HG02763 (cell line): ENCODE data around the gene AMIGO2.

Source experiments
- ATAC-seq: cut with Tn5 transposase; IDR thresholded peaks from one replicate; pipeline ENCODE4 v1.9.1; 2021; ENCODE audit warnings: mild to moderate bottlenecking, moderate library complexity; ENCODE audit not compliant: unreplicated experiment

AMIGO2 gene

DNA sequence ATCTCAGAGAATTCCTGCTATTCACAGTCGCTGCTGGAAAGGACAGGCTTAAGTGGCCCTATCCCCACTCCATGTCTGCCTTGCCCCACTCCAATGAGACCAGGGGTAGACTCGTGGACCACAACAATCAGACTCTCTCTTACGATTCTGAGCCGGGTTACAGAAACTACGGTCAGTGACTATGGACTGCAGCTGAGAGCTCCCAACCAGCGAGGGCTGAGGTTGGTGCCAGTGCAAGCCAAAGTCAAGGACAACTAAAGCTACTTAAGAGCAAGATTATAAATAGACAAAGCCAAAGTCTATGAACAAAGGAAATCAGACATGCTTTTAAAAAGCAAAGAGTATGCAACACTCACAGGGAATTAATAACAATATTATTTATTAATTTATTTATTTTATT is 18.3 kb upstream of the AMIGO2 start:
- no peak for ATAC-seq

- no peak for ATAC-seq
These were observed 17.6 kb upstream of the AMIGO2 start for GRCh38 chr12:47097276-47097896.

DNA sequence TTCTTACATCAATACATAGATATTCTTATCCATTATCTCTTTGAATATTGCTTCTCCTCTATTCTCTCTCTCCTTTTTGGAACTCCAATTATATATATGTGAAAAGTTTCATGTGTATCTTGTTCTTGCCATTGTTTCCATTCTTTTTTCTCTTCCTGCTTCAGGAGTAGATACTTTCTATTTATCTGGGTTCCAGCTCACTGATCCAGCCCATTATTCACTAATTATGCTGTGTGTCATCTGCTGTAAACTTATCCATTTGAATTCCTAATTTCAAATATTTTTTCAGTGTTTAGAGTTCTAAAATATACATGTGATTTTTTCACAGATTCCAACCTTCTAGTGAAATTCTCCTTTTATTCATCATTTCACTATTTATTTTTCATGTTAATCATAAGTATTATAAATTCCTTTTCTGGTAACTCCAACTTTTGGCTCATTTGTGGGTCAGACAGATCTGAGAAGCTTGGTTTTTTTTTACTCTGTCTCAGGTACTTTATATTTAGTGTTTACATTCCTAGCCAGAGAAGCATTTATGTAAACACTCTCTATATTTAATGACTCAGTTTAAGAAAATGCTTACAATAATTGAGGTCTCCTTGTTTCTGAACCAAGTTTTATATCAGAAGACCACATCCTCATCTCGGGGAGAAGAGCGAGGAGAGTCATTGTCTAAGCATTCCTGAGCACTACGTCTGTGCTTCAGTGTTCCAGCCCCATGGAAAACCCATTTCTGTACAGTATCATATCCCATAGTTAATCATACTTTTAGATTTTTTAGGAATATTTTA is 15.9 kb upstream of the AMIGO2 start:
- no peak for ATAC-seq

- ATAC-seq, result no peak
These were observed 15.0 kb upstream of the AMIGO2 start for GRCh38 chr12:47094804-47095203.

DNA sequence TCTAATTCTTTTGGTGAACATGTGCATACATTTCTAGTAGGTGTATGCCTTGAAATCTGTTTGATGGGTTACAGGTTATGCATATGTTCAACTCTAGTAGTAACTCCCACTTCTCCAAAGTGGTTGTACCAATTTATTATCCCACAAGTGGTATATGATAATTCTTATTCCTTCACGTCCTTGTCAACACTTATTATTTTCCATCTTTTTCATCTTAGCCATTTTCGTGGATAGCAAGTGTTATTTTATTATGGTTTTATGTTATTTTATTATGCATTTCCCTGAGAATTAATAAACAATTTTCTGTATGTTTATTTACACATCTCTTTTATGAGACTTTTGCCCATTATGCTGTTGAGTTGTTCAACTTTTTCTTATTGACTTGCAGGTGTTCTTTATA is 11.2 kb upstream of the AMIGO2 start:
- ATAC-seq, result no peak

DNA sequence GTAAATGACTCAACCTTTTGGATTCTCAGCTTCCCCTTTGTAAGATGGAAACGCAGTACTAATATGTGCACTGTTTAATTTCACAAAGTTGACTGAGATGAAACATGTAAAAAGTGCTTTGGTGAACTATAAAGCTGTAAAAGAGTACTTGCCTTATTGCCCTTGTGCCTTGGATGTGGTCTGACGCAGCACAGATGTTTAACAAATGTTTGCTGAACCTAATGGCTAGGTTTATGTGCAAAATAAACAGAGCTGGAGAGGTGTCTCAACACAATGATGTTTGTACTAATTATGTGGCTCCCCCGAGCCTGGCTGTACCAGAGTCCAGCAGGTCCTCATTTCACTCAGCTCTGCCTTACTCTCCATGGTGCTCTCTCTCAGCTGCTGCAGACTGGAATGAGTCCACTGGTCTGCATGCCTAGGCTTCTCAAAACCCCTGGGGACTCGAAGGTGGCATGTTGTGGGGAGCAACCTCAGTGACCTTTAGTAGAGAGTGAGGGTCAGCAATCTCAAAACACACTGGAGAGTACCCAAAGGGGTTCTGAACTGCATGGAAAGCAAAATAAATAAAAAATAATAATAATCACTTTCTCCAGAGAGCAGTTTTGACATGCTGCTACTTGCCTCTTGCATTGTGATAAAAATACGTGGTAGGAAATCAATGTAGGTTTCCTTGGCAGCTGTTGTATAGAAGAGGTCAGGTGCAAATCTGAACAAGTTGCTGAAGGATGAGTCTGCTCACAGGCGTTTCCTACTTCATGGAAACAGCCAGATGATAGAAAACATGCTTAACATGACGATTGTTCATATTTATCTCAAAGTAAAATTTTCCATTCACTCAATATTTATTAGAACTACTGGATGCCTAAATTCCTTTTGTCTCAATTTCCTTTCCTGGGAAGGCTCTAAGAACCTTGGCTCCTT is 8.5 kb upstream of the AMIGO2 start:
- no peak for ATAC-seq

GRCh38 chr12:47087088-47087688 is 7.4 kb upstream of the AMIGO2 start:
- ATAC-seq, result no peak

DNA sequence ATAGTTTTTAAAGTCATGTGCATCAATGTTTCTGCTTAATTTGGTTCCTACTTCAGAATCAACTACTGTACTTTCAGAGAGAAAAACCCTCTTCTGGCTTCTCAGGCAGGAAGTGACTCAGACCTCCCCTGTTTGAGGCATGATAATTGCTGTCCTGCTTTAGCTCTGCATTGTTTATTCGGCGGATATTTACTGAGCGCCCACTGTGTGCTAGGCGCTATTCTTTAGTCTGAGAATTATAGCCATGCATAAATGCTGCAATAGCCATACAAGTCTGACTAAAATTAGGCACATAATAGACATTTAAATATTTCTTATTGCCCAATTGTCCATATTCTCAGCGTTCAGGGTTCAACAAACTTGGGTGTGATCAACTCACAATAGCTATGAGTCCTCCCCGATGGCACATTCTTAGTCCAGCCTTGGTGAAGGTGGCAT is 6.1 kb upstream of the AMIGO2 start:
- ATAC-seq, result no peak

DNA sequence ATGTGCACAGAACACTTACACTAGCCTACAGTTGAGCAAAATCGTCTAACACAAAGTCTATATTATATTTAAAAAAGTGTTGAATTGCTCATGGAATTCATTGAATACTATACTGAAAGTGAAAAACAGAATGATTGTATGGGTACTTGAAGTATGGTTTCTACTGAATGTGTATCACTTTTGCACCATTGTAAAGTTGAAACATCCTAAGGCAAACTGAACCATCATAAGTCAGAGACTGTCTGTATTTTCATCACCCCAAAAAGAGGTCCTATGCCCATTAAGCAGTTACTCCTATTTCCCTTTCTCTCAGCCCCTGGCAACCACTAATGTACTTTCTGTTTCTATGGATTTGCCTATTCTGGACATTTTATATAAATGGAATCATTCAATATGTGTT is 4.4 kb upstream of the AMIGO2 start:
- no peak for ATAC-seq

GRCh38 chr12:47082796-47083621 is 3.2 kb upstream of the AMIGO2 start:
- ATAC-seq, result no peak

DNA sequence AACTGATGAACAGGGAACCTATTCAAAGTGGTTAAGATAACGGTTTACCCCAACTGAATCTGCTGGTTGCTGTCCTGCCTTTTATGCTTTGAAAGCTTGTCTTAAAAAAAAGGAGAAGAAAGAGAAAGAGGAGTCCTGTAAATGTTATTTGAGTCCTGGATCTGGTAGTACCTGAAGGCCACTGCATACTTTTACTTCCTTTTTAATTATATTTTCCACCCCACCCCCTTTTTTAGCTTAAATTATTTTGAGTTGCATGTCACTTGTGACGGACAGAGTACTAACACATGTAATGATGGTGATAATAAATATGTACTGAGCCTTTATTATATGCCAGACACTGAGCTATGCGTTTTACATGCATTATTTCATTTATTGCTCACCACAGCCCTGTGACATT is 2.5 kb upstream of the AMIGO2 start:
- no peak for ATAC-seq

- ATAC-seq, result no peak
These were observed 1.2 kb upstream of the AMIGO2 start for GRCh38 chr12:47080725-47081502.

GRCh38 chr12:47079981-47080724 is 394 bp upstream of the AMIGO2 start:
- peak; percentile 18 for ATAC-seq

GRCh38 chr12:47078733-47079467 is 859 bp downstream of the AMIGO2 start:
- no peak for ATAC-seq

DNA sequence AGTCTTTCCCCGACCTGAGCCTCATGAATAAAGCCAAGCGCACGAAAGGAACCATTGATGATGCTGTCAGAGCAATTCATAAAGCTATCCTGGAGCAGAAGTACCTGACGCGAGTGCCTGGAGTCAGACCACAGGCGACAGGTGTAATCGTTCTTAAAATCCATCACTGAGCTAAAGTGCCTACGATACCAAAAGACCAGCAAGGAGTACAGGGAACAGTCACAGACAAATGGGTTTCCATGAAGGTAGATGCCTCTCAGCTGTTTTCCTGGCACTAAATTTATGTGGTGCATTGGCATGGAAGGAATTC is 1.7 kb downstream of the AMIGO2 start:
- no peak for ATAC-seq

GRCh38 chr12:47077206-47078085 is 2.3 kb downstream of the AMIGO2 start:
- no peak for ATAC-seq
